A375 (cell line): ENCODE measurements around the gene BRF1. TPM values are rescaled to one million over a fixed set of nuclear protein-coding genes. Genes with fewer than 3 reads are reported as not detected.

Experiments
- total RNA-seq: library from RNA; depleted of rRNA; stranded (reverse); fragments of >200 nt; shearing (Covaris generic); gene quantifications from 2 replicates; pipeline ENCODE4 v1.2.3, GENCODE V29; 2014; rRNA removed

BRF1 gene
- total RNA-seq, result 39.5 and 46.1 TPM in 2 replicates

GRCh38 chr14:105300542-105301102 is at the start of gene BRF1:
TSS of gene BRF1 (minus strand) at chr14:105301001. CDS start at chr14:105300629, 372 bp downstream.

GRCh38 chr14:105314287-105315200 is 13.7 kb upstream of the BRF1 start, which contains the start of gene PACS2:
TSS of gene PACS2 (plus strand) at chr14:105314748. CDS start at chr14:105314919, 171 bp downstream.

DNA sequence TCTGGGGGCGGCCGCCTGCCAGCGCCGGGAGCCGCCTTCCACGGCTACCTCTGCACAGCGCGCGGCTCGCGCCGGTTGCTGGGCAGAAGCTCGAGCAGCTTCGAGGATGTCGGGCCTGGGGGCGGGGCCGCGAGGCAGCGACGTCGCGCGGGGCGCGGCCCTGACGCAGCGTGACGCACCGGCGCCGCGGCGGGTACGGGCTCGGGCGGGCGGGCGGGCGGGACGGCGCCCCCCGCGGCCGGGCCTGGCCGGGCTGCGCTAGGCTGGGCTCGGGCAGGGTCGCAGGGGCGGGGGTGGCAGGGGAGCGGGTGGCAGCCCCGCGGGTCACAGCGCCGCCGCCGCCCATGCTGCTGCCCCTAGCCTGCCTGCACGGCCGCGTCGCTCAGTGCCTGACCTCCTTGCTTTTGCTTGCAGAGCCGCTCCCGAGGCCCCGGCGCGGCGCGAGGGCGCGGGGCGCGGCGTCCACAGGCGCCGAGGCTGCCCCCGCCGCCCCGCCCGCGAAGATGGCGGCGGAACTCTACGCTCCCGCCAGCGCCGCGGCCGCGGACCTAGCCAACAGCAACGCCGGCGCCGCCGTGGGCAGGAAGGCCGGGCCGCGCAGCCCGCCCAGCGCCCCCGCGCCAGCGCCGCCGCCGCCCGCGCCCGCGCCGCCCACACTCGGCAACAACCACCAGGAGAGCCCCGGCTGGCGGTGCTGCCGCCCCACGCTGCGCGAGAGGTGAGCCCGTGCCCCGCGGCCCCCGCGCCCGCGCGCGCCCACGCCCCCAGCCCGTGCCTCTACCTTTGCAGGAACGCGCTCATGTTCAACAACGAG is 52.2 kb downstream of the BRF1 start, which contains the start of gene BTBD6:
Gene BTBD6 (plus strand): TSS at position 166 of the 814 bp plus-strand sequence. CDS start 179 bp downstream, at position 345.

GRCh38 chr14:105180592-105181548 is 119.9 kb downstream of the BRF1 start, which contains the start of gene NUDT14:
TSS of gene NUDT14 (minus strand) at chr14:105181312. CDS start at chr14:105181209, 103 bp downstream.

DNA sequence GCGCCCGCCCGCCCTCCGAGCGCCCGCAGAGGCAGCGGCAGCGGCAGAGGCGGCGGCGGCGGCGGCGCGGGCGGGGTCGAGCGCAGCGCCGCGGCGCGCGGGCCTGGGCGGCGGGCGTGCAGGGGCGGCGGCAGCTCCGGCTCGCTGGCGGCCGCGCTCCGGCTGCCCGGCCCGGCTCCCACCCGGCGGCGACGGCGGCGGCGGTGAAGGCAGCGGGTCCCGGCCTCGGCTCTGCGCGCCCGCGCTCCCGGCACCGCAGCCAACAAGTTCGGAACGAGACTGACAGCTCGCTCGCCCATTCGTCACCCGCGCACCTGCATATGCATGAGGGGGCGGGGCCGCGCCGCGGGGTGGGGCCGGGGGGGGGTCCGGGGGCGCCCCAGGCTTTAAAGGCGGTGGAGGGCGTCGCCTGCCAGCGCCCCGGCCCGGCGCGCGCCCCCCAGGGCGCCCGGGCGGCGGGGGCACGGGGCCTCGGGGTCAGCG is 132.3 kb downstream of the BRF1 start, which contains the start of gene JAG2:
Gene JAG2 (minus strand): TSS at position 281 of the 483 bp plus-strand sequence. CDS start 356 bp downstream, outside the sequence.

Other genes with a start within 250 kb of the BRF1 start
- gene GPR132, start 235.6 kb downstream of the BRF1 start, total RNA-seq, result 0.16 TPM in 1 of 2 replicates, not detected in the other
- 0.27 and 0.34 TPM in 2 replicates for gene JAG2, start 132.2 kb downstream of the BRF1 start, total RNA-seq
- gene NUDT14, start 119.7 kb downstream of the BRF1 start, total RNA-seq, result 5.0 TPM in 2 replicates
- 32.7 and 32.9 TPM in 2 replicates for gene BTBD6, start 52.5 kb downstream of the BRF1 start, total RNA-seq
- 23.9 and 36.4 TPM in 2 replicates for gene PACS2, start 13.7 kb upstream of the BRF1 start, total RNA-seq
- gene TEX22, start 97.5 kb upstream of the BRF1 start, total RNA-seq, result 0.08 and 0.27 TPM in 2 replicates
- 62.4 and 76.0 TPM in 2 replicates for gene MTA1, start 118.8 kb upstream of the BRF1 start, total RNA-seq
- 112 and 126 TPM in 2 replicates for gene CRIP2, start 173.8 kb upstream of the BRF1 start, total RNA-seq
- 0.29 and 1.7 TPM in 2 replicates for gene CRIP1, start 185.9 kb upstream of the BRF1 start, total RNA-seq
- gene TEDC1, start 190.2 kb upstream of the BRF1 start, total RNA-seq, result 34.3 and 47.1 TPM in 2 replicates
- gene TMEM121, start 225.6 kb upstream of the BRF1 start, total RNA-seq, result 15.5 and 25.1 TPM in 2 replicates